Activated naive CD4-positive, alpha-beta T cell treated with anti-CD3 and anti-CD28 coated beads, Interleukin-2, amount 50 U/mL, for 72 hours (primary cell): Measurements from ENCODE around the gene IFIT1. TPM values are rescaled to one million over a fixed set of nuclear protein-coding genes. Genes with fewer than 3 reads are reported as not detected.
"Not testable (repeated sequence)": the region's sequence is repeated elsewhere in the genome, so short reads cannot be mapped to it uniquely, and the experiment has no call there.

Experiments
- ATAC-seq, 2 donors: fragments of 150-1000 bp; cut with Tn5 transposase; 2 replicates each; pipeline ENCODE4 v1.10.0; 2021; ENCODE audit warnings: mild to moderate bottlenecking in 2 of 2, moderate library complexity in 2 of 2
- DNase-seq, 2 donors: peaks; one replicate each; pipeline ENCODE4 v3.0.0; 2021 to 2022; ENCODE audit warnings: low spot score in 2 of 2
- H3K27ac Mint-ChIP-seq, 2 donors: one replicate each; pipeline ENCODE4 v1.8.0; 2022; ENCODE audit warnings: mild to moderate bottlenecking in 2 of 2, mixed read lengths in 2 of 2
- H3K36me3 Mint-ChIP-seq, 2 donors: one replicate each; pipeline ENCODE4 v1.8.0; 2022; ENCODE audit warnings: mixed read lengths in 2 of 2
- H3K9me3 Mint-ChIP-seq, 2 donors: one replicate each; pipeline ENCODE4 v1.8.0; 2022; ENCODE audit warnings: mixed read lengths in 2 of 2
- total RNA-seq, 2 donors: library from RNA; stranded (reverse); gene quantifications; one replicate each; pipeline ENCODE4 v1.2.3, GENCODE V29; 2022

IFIT1 gene
- total RNA-seq, 2 donors from 2014 or later, result 1.6 to 9.0 TPM

GRCh38 chr10:89384474-89385340 is 7.7 kb upstream of the IFIT1 start:
- DNase-seq, result no peak
- H3K9me3 Mint-ChIP-seq, result no peaks in the 10 kb centered on the region
- no peak for ATAC-seq
- H3K36me3 Mint-ChIP-seq, result no peaks in the 10 kb centered on the region
- no peak overlapping the region for H3K27ac Mint-ChIP-seq

DNA sequence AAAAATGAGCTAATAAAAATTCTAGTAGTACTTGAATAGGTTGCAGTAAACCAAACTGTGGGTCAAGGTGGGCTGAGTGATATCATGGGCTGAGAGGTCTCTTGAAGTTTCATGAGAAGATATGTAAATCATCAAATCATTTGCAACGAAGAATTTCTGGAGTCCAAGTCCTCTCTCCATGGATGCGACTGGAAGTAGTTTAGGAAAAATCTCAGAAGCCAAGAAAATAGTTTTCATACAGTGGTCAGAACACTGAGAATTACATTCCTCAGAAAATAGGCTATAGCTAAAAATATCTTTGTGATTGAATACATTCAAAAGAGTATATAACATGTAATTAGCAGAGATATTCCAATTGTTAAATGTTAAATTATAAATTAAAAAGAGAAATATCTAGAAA is 3.6 kb upstream of the IFIT1 start:
- no peak for DNase-seq
- Mint-ChIP-seq H3K27ac (no peak overlapping the region), H3K9me3 (no peaks in the 10 kb centered on the region), H3K36me3 (no peaks in the 10 kb centered on the region)
- no peak for ATAC-seq

DNA sequence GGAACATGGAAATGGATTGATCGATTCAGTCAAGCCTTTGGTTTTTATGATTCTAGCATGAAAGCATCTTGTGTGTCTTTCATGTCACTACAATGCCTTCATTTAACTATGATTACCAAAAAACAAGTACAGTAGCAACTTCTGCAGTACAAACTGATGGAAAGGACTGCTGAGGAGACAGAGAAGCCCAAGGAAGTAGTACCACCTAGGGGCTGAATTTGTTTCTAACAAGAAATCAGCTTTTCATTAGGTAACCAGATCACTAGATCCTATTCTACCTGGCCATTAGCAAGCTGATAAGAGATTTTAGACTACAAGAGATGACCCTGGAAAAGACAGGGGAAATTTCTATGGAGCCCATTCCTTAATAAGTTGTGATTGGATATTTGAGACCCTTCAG is 3.2 kb upstream of the IFIT1 start:
- no peak overlapping the region for H3K27ac Mint-ChIP-seq
- no peaks in the 10 kb centered on the region for H3K9me3 Mint-ChIP-seq
- ATAC-seq (no peak), DNase-seq (no peak)
- H3K36me3 Mint-ChIP-seq, result no peaks in the 10 kb centered on the region

GRCh38 chr10:89390476-89391225 is 1.8 kb upstream of the IFIT1 start:
- DNase-seq (no peak), ATAC-seq (no peak)
- Mint-ChIP-seq H3K9me3 (no peaks in the 10 kb centered on the region), H3K36me3 (no peaks in the 10 kb centered on the region), H3K27ac (no peak overlapping the region)

GRCh38 chr10:89391226-89391576 is 1.2 kb upstream of the IFIT1 start:
- ATAC-seq, result not testable (repeated sequence)

DNA sequence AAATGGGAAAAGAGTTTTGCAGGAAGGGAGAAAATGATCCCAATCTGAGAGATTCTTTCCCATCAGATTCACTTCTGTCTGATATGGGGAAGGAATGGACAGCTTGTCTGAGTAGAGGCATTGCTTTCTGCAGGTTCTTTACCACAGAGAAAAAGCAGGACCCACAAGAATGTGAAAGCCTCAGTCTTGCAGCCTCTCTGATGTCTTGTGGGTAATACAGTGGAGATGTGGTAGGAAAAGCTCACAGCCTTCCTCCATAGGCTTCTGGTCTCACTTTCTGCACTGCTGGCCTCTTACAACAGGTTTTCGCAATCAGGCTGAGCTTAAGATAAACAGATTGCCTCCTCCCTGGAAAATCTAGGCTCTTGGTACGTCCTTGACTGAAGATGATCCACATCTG is 551 bp downstream of the IFIT1 start:
- ATAC-seq (peak; percentile 56 to 65), DNase-seq (no peak)
- Mint-ChIP-seq H3K36me3 (peaks cover 0 to 13% of the 10 kb centered on the region in 2 donors), H3K9me3 (peaks cover 0 to 5% of the 10 kb centered on the region in 2 donors), H3K27ac (no peak overlapping the region)

More at GRCh38 chr10:89391226-89391576, 1.2 kb upstream of the IFIT1 start:
- not testable (repeated sequence) for DNase-seq, H3K36me3 Mint-ChIP-seq, H3K9me3 Mint-ChIP-seq, H3K27ac Mint-ChIP-seq

- no peak for DNase-seq
- Mint-ChIP-seq H3K9me3 (peaks cover 0 to 5% of the 10 kb centered on the region in 2 donors), H3K36me3 (peaks cover 0 to 15% of the 10 kb centered on the region in 2 donors), H3K27ac (no peak overlapping the region)
- no peak for ATAC-seq
Observed at GRCh38 chr10:89393898-89394297, 1.5 kb downstream of the IFIT1 start.

- peaks cover 0 to 15% of the 10 kb centered on the region in 2 donors for H3K36me3 Mint-ChIP-seq
Observed at GRCh38 chr10:89395141-89395540, 2.7 kb downstream of the IFIT1 start.

DNA sequence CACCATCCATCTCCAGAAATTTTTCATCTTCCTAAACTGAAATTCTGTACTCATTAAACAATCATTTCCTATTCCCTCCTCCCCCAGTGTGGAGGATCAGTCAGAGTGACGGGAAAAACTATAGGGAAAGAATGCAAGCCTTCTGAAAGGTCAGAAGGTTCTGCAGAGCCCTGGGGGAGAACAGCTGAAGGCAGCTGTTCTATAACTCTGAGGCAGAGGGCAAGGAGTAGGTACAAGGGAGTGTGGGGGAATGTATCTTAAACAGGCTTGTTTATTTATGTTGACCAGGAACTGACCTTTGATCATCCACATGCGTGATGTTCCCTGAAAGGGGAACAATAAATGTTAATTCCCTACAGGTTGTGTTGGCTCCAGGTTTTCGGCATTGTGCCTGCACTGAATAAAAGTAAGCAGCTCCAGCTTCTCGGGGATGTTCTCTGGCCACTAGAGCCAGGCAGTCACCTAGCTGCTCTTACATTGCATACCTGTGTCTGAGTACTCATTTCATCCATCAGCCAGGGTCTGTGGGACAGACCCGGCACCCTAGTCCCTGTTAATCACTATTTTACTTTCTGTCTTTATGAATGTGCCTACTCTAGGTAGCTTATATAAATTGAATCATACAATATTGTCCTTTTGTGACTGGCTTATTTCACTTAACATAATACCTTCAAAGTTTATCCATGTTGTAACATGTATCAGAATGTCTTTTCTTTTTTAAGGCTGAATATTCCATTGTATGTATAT is 5.8 kb downstream of the IFIT1 start:
- ATAC-seq (no peak), DNase-seq (no peak)
- no peak overlapping the region for H3K27ac Mint-ChIP-seq
- peaks cover 0 to 5% of the 10 kb centered on the region in 2 donors for H3K9me3 Mint-ChIP-seq
- H3K36me3 Mint-ChIP-seq, result peaks cover 12 to 20% of the 10 kb centered on the region in 2 donors

More at GRCh38 chr10:89395141-89395540, 2.7 kb downstream of the IFIT1 start:
- DNase-seq (no peak), ATAC-seq (no peak)
- Mint-ChIP-seq H3K27ac (no peak overlapping the region), H3K9me3 (peaks cover 0 to 5% of the 10 kb centered on the region in 2 donors)

DNA sequence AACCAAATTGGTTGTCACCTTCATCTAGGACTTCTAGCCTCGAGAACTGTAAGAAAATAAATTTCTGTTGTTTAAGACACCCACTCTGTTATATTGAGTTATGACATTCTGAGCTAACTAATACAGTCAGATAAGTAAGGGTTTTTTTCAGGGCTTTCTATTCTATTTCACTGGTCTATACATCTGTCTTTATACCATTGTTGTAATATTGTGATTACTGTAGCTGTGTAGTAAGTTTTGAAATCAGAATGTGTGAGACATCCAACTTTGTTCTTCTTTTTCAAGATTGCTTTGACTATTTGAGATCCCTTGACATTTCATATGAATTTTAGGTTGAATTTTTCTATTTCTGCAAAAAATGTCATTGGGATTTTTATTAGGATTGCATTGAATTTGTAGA is 7.5 kb downstream of the IFIT1 start:
- peaks cover 0 to 5% of the 10 kb centered on the region in 2 donors for H3K9me3 Mint-ChIP-seq
- no peak for ATAC-seq
- no peak overlapping the region for H3K27ac Mint-ChIP-seq
- peaks cover 12 to 21% of the 10 kb centered on the region in 2 donors for H3K36me3 Mint-ChIP-seq
- DNase-seq, result no peak

DNA sequence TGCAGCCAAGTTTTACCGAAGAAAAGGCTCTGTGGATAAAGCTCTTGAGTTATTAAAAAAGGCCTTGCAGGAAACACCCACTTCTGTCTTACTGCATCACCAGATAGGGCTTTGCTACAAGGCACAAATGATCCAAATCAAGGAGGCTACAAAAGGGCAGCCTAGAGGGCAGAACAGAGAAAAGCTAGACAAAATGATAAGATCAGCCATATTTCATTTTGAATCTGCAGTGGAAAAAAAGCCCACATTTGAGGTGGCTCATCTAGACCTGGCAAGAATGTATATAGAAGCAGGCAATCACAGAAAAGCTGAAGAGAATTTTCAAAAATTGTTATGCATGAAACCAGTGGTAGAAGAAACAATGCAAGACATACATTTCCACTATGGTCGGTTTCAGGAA is 10.6 kb downstream of the IFIT1 start:
- Mint-ChIP-seq H3K9me3 (no peaks in the 10 kb centered on the region), H3K27ac (no peak overlapping the region), H3K36me3 (peaks cover 12 to 26% of the 10 kb centered on the region in 2 donors)
- no peak for DNase-seq
- ATAC-seq, result no peak

GRCh38 chr10:89404104-89405047 is 12.0 kb downstream of the IFIT1 start:
- H3K9me3 Mint-ChIP-seq, result no peaks in the 10 kb centered on the region
- no peak overlapping the region for H3K27ac Mint-ChIP-seq
- DNase-seq, result no peak
- ATAC-seq, result no peak
- peaks cover 12 to 24% of the 10 kb centered on the region in 2 donors for H3K36me3 Mint-ChIP-seq

DNA sequence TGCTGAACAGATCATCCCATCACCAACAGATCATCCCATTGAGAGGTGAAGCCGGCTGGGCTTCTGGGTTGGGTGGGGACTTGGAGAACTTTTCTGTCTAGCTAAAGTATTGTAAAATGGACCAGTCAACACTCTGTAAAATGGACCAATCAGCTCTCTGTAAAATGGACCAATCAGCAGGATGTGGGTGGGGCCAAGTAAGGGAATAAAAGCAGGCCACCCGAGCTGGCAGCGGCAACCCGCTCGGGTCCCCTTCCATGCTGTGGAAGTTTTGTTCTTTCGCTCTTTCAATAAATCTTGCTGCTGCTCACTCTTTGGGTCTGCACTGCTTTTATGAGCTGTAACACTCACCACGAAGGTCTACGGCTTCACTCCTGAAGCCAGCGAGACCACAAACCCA is 13.8 kb downstream of the IFIT1 start:
- H3K36me3 Mint-ChIP-seq, result peaks cover 12 to 24% of the 10 kb centered on the region in 2 donors
- H3K9me3 Mint-ChIP-seq, ATAC-seq, DNase-seq, H3K27ac Mint-ChIP-seq: not testable (repeated sequence)

GRCh38 chr10:89407792-89408191 is 15.4 kb downstream of the IFIT1 start:
- H3K36me3 Mint-ChIP-seq, result peaks cover 14 to 26% of the 10 kb centered on the region in 2 donors
- not testable (repeated sequence) for DNase-seq, H3K9me3 Mint-ChIP-seq, ATAC-seq, H3K27ac Mint-ChIP-seq

DNA sequence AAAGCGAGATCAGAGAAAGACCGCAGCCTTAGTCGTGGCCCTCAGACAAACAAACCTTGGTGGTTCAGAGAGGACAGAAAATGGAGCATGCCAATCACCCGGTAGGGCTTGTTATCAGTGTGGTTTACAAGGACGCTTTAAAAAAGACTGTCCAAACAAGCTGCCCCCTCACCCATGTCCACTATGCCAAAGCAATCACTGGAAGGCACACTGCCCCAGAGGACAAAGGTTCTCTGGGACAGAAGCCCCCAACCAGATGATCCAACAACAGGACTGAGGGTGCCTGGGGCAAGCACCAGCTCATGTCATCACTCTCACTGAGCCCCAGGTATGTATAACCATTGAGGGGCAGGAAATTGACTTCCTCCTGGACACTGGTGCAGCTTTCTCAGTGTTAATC is 16.9 kb downstream of the IFIT1 start:
- not testable (repeated sequence) for DNase-seq, H3K27ac Mint-ChIP-seq, H3K9me3 Mint-ChIP-seq, ATAC-seq
- H3K36me3 Mint-ChIP-seq, result peaks cover 10 to 26% of the 10 kb centered on the region in 2 donors

GRCh38 chr10:89410551-89410950 is 18.1 kb downstream of the IFIT1 start:
- not testable (repeated sequence) for H3K27ac Mint-ChIP-seq, ATAC-seq, DNase-seq, H3K9me3 Mint-ChIP-seq
- H3K36me3 Mint-ChIP-seq, result peaks cover 16 to 25% of the 10 kb centered on the region in 2 donors
